Large intestine (tissue), 12 donors: Measurements from ENCODE around the gene GUCY2C. TPM values are rescaled to one million over a fixed set of nuclear protein-coding genes. Genes with fewer than 3 reads are reported as not detected.
"Not testable (repeated sequence)": the region's sequence is repeated elsewhere in the genome, so short reads cannot be mapped to it uniquely, and the experiment has no call there.

ENCODE experiments used
- DNase-seq, 2 donors: peaks; one replicate each; pipeline versions ENCODE4 v3.0.0 to v3.0.0-alpha.2; 2013
- H3K27ac ChIP-seq: one replicate; pipeline ENCODE4 v1.5.1; 2013; ENCODE audit warnings: low read length
- H3K27me3 ChIP-seq: 2 replicates; pipeline ENCODE4 v1.6.1; 2013; ENCODE audit warnings: low read length; ENCODE audit not compliant: control insufficient read depth, insufficient read depth
- H3K36me3 ChIP-seq: 2 replicates; pipeline ENCODE4 v1.6.1; 2013; ENCODE audit warnings: low read length; ENCODE audit not compliant: control insufficient read depth, insufficient read depth
- H3K4me1 ChIP-seq: one replicate; pipeline ENCODE4 v1.6.1; 2013; ENCODE audit warnings: low read length; ENCODE audit not compliant: control insufficient read depth, insufficient read depth
- H3K4me3 ChIP-seq: one replicate; pipeline ENCODE4 v1.5.1; 2013; ENCODE audit warnings: low read length
- H3K9me3 ChIP-seq: one replicate; pipeline ENCODE4 v1.6.1; 2013; ENCODE audit warnings: mild to moderate bottlenecking, low read depth, low read length, moderate library complexity; ENCODE audit not compliant: control insufficient read depth
- WGBS: methylation state at CpG from one replicate; pipeline ENCODE4 v1.1.5; 2013; ENCODE audit warnings: low lambda C conversion rate; ENCODE audit not compliant: insufficient coverage; 5-methylcytosine and 5-hydroxymethylcytosine counted together
- long read RNA-seq, 11 donors: transcript quantifications; one replicate each; lab custom pipeline, GENCODE V29; 2026
- polyA plus RNA-seq: library from polyadenylated mRNA; unstranded; fragments of 120-200 nt; gene quantifications from one replicate; pipeline ENCODE4 v1.2.1, GENCODE V29; 2013

The GUCY2C gene
- polyA plus RNA-seq: 126 TPM
- long read RNA-seq, donor 1, partial matches to known transcripts: 12 of 16 reads
- long read RNA-seq, donor 1, other reads (novel, unspliced or antisense): 0 of 16 reads
- long read RNA-seq, donor 2, transcript GUCY2C-201 (27 exons, 3,844 nt): major isoform, 13 of 66 reads
- long read RNA-seq, donor 2, partial matches to known transcripts: 53 of 66 reads
- long read RNA-seq, donor 2, other reads (novel, unspliced or antisense): 0 of 66 reads
- long read RNA-seq, donor 3: 0 reads
- long read RNA-seq, donor 4, partial matches to known transcripts: 0 of 1 reads
- long read RNA-seq, donor 4, other reads (novel, unspliced or antisense): 0 of 1 reads
- long read RNA-seq, donor 5, partial matches to known transcripts: 5 of 5 reads
- long read RNA-seq, donor 5, other reads (novel, unspliced or antisense): 0 of 5 reads
- long read RNA-seq, donor 6, transcript GUCY2C-201 (27 exons, 3,844 nt): major isoform, 8 of 53 reads
- long read RNA-seq, donor 6, partial matches to known transcripts: 43 of 53 reads
- long read RNA-seq, donor 6, other reads (novel, unspliced or antisense): 0 of 53 reads
- long read RNA-seq, donor 7, partial matches to known transcripts: 7 of 9 reads
- long read RNA-seq, donor 7, other reads (novel, unspliced or antisense): 0 of 9 reads
- long read RNA-seq, donor 8, transcript GUCY2C-201 (27 exons, 3,844 nt): major isoform, 8 of 59 reads
- long read RNA-seq, donor 8, partial matches to known transcripts: 49 of 59 reads
- long read RNA-seq, donor 8, other reads (novel, unspliced or antisense): 0 of 59 reads
- long read RNA-seq, donor 9, transcript GUCY2C-201 (27 exons, 3,844 nt): major isoform, 8 of 32 reads
- long read RNA-seq, donor 9, partial matches to known transcripts: 22 of 32 reads
- long read RNA-seq, donor 9, other reads (novel, unspliced or antisense): 0 of 32 reads
- long read RNA-seq, donor 10, transcript GUCY2C-201 (27 exons, 3,844 nt): major isoform, 10 of 31 reads
- long read RNA-seq, donor 10, partial matches to known transcripts: 20 of 31 reads
- long read RNA-seq, donor 10, other reads (novel, unspliced or antisense): 0 of 31 reads
- long read RNA-seq, donor 11, partial matches to known transcripts: 18 of 22 reads
- long read RNA-seq, donor 11, other reads (novel, unspliced or antisense): 0 of 22 reads

DNA sequence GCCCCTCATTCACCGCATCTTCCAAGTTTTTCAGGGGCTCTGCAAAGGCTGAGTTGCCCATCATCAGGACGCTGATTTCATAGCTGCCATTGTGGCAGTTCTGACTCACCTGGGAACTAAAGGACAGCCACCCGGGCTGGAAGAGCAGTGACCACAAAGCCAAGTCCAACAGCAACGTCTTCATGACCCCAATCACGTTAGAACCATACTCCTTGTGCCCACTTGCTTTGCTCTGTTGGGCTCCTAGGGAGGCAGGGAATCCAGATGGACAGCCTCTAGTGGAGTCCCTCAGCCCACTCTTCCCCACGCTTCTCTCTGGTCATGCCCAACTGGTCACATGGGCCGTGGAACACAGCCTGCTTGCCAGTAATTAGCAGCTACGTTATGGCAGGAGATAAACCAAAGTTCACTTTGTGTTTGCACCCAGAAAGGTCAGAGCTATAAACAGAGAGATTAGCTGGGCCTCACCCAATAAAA is at the start of gene GUCY2C:
GUCY2C (minus strand) TSS at position 335 of the 477 bp plus-strand sequence; CDS start at position 184, 151 bp downstream.
- Histone ChIP-seq H3K4me1 (peaks cover 5% of the 10 kb centered on the region), H3K9me3 (no peaks in the 10 kb centered on the region), H3K27me3 (no peaks in the 10 kb centered on the region), H3K4me3 (peak within 1 kb of the TSS; percentile 59), H3K36me3 (no peaks in the 10 kb centered on the region), H3K27ac (peak within 1 kb of the TSS; percentile 90)
- no CpG with 5 or more reads among the region's 8 CpGs for WGBS
- peak; percentile 91 to 98 for DNase-seq

- Histone ChIP-seq H3K9me3 (no peaks in the 10 kb centered on the region), H3K4me3 (no peak overlapping the region), H3K36me3 (no peaks in the 10 kb centered on the region), H3K27ac (no peak overlapping the region), H3K27me3 (no peaks in the 10 kb centered on the region), H3K4me1 (no peaks in the 10 kb centered on the region)
- no peak for DNase-seq
- WGBS: no CpG with 5 or more reads among the region's 1 CpG
Measured at GRCh38 chr12:14743061-14743460, 46.7 kb upstream of the GUCY2C start.

- Histone ChIP-seq H3K4me3 (no peak overlapping the region), H3K4me1 (no peaks in the 10 kb centered on the region), H3K27me3 (no peaks in the 10 kb centered on the region), H3K36me3 (no peaks in the 10 kb centered on the region), H3K9me3 (no peaks in the 10 kb centered on the region), H3K27ac (no peak overlapping the region)
- DNase-seq: no peak
- WGBS: no CpG with 5 or more reads among the region's 2 CpGs
Measured at GRCh38 chr12:14741942-14742341, 45.5 kb upstream of the GUCY2C start.

DNA sequence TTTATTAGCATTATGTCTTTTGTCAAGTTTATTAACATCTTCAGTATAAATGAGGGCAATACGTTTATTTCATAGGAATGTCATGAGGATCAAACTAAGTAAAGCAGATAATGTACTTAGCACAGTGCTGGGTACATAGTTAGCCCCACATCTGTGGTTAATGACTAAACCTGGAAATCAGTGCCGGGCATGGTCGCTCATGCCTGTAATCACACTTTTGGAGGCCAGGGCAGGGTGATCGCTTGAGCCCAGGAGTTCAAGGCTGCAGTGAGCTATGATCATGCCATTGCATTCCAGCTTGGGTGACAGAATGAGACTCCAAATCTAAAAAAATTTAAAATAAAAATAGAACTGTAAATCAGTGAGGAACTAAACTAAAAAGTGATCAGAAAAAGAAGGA is 44.8 kb upstream of the GUCY2C start:
- no peaks in the 10 kb centered on the region for H3K9me3 ChIP-seq
- DNase-seq: peak in 1 of 2 donors; percentile 46
- no peaks in the 10 kb centered on the region for H3K27me3 ChIP-seq
- H3K4me1 ChIP-seq: no peaks in the 10 kb centered on the region
- H3K27ac ChIP-seq: no peak overlapping the region
- no peaks in the 10 kb centered on the region for H3K36me3 ChIP-seq
- no CpG with 5 or more reads among the region's 4 CpGs for WGBS
- no peak overlapping the region for H3K4me3 ChIP-seq

- WGBS: no CpG with 5 or more reads among the region's 16 CpGs
Measured at GRCh38 chr12:14736441-14736840, 40.0 kb upstream of the GUCY2C start.

GRCh38 chr12:14731821-14732220 is 35.4 kb upstream of the GUCY2C start:
- H3K27me3 ChIP-seq: no peaks in the 10 kb centered on the region
- no CpG with 5 or more reads among the region's 6 CpGs for WGBS
- H3K36me3 ChIP-seq: no peaks in the 10 kb centered on the region
- no peak for DNase-seq
- no peaks in the 10 kb centered on the region for H3K4me1 ChIP-seq
- no peak overlapping the region for H3K4me3 ChIP-seq
- no peak overlapping the region for H3K27ac ChIP-seq
- H3K9me3 ChIP-seq: peaks cover 5% of the 10 kb centered on the region

More at GRCh38 chr12:14736441-14736840, 40.0 kb upstream of the GUCY2C start:
- H3K27ac ChIP-seq, H3K36me3 ChIP-seq, DNase-seq, H3K9me3 ChIP-seq, H3K4me1 ChIP-seq, H3K4me3 ChIP-seq, H3K27me3 ChIP-seq: not testable (repeated sequence)

GRCh38 chr12:14729586-14729985 is 33.2 kb upstream of the GUCY2C start:
- no peaks in the 10 kb centered on the region for H3K27me3 ChIP-seq
- WGBS: 88% methylated on average over 1 of the region's 1 CpG

DNA sequence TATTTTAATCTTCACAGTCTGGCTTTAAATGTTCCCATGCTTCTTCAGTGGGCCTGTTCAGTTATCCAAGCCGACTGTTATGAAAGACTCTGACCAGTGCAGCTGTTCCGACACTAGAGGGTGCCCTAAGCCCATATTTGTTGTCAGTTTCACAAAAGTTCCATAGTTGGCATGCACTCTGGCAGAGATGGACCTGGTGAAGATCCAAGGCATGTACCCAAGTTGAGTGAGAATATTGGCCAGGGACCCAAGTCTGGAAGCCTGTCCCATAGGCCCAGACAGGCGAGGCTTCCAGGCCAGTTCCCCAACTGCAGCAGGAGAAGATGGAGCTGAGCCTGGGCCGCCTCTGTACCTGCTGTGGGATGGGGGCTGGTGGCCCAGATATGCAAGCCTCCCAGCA is 27.4 kb upstream of the GUCY2C start:
- Histone ChIP-seq H3K27ac (no peak overlapping the region), H3K27me3 (no peaks in the 10 kb centered on the region), H3K4me1 (no peaks in the 10 kb centered on the region), H3K9me3 (peaks cover 2% of the 10 kb centered on the region), H3K4me3 (no peak overlapping the region), H3K36me3 (no peaks in the 10 kb centered on the region)
- DNase-seq: peak; percentile 45
- WGBS: no CpG with 5 or more reads among the region's 4 CpGs

More at GRCh38 chr12:14729586-14729985, 33.2 kb upstream of the GUCY2C start:
- no peak overlapping the region for H3K4me3 ChIP-seq
- no peak overlapping the region for H3K27ac ChIP-seq
- DNase-seq: no peak
- H3K9me3 ChIP-seq: peaks cover 5% of the 10 kb centered on the region
- no peaks in the 10 kb centered on the region for H3K36me3 ChIP-seq
- H3K4me1 ChIP-seq: no peaks in the 10 kb centered on the region

GRCh38 chr12:14716848-14717444 is 20.5 kb upstream of the GUCY2C start:
- Histone ChIP-seq H3K9me3 (no peaks in the 10 kb centered on the region), H3K4me3 (no peak overlapping the region), H3K36me3 (no peaks in the 10 kb centered on the region), H3K27ac (no peak overlapping the region), H3K4me1 (peaks cover 7% of the 10 kb centered on the region), H3K27me3 (no peaks in the 10 kb centered on the region)
- peak; percentile 53 to 59 for DNase-seq
- 50% methylated on average over 1 of the region's 1 CpG for WGBS
